Upper lobe of right lung (tissue), 1 donor: ENCODE data around the gene METTL25B. TPM values are rescaled to one million over a fixed set of nuclear protein-coding genes. Genes with fewer than 3 reads are reported as not detected.
"Not testable (repeated sequence)": the region's sequence is repeated elsewhere in the genome, so short reads cannot be mapped to it uniquely, and the experiment has no call there.

ENCODE experiments used
- ATAC-seq: fragments of 200-7000 bp; cut with Tn5 transposase; one replicate; pipeline ENCODE4 v1.9.1; 2020; ENCODE audit warnings: mild to moderate bottlenecking, moderate library complexity
- DNase-seq: peaks from one replicate; pipeline ENCODE4 v3.0.0-alpha.2; 2020
- H3K27ac ChIP-seq: fragments of 200-600 bp; one replicate; pipeline ENCODE4 v1.8.0; 2022
- H3K27me3 ChIP-seq: fragments of 200-600 bp; one replicate; pipeline ENCODE4 v1.8.0; 2022; ENCODE audit warnings: mild to moderate bottlenecking
- H3K36me3 ChIP-seq: fragments of 200-600 bp; one replicate; pipeline ENCODE4 v1.8.0; 2022
- H3K4me1 ChIP-seq: fragments of 200-600 bp; one replicate; pipeline ENCODE4 v1.8.0; 2022
- H3K4me3 ChIP-seq: fragments of 200-600 bp; one replicate; pipeline ENCODE4 v1.8.0; 2022; ENCODE audit warnings: mild to moderate bottlenecking
- H3K9me3 ChIP-seq: fragments of 200-600 bp; one replicate; pipeline ENCODE4 v1.8.0; 2022
- CTCF ChIP-seq: fragments of 200-600 bp; IDR thresholded peaks from one replicate; pipeline ENCODE4 v1.8.0; 2022; ENCODE audit warnings: antibody characterized with exemption
- intact Hi-C: fragments of 100-400 bp; cut with DNase I; formaldehyde crosslinking; loops from one replicate; pipeline ENCODE4 v1.11.0; 2022
- total RNA-seq: library from RNA; stranded (reverse); fragmentation: NEBNext Ultra II Directional; extraction: Animal tissue kit (Norgen Biotek cat#: 25700); gene quantifications from one replicate; pipeline ENCODE4 v1.2.1, GENCODE V29; 2021
- donor health status: DM: no; HTN: yes; CAD: no; lungs with severe emphysema.

METTL25B gene
- total RNA-seq, 1 donor from 2014 or later, result 42.4 TPM

GRCh38 chr1:156754219-156754618 lies 25.9 kb downstream of the METTL25B start:
- H3K4me3 ChIP-seq, result no peak overlapping the region
- H3K27me3 ChIP-seq, result no peaks in the 10 kb centered on the region
- no peak for DNase-seq
- no peak for TF ChIP-seq CTCF
- ATAC-seq, result no peak
- H3K36me3 ChIP-seq, result no peaks in the 10 kb centered on the region
- no peaks in the 10 kb centered on the region for H3K9me3 ChIP-seq
- no peak overlapping the region for H3K27ac ChIP-seq
- intact Hi-C loops, result no loop called here
- peaks cover 20% of the 10 kb centered on the region for H3K4me1 ChIP-seq

GRCh38 chr1:156755527-156755950 lies 27.3 kb downstream of the METTL25B start:
- no peaks in the 10 kb centered on the region for H3K36me3 ChIP-seq
- ATAC-seq, result no peak
- no peak for TF ChIP-seq CTCF
- no peak overlapping the region for H3K4me3 ChIP-seq
- intact Hi-C loops, result no loop called here
- DNase-seq, result no peak
- H3K4me1 ChIP-seq, result peaks cover 12% of the 10 kb centered on the region
- H3K27ac ChIP-seq, result no peak overlapping the region
- no peaks in the 10 kb centered on the region for H3K27me3 ChIP-seq
- H3K9me3 ChIP-seq, result no peaks in the 10 kb centered on the region

- DNase-seq, result no peak
- no peak overlapping the region for H3K27ac ChIP-seq
- no peak for TF ChIP-seq CTCF
- no peaks in the 10 kb centered on the region for H3K27me3 ChIP-seq
- H3K4me3 ChIP-seq, result no peak overlapping the region
- intact Hi-C loops, result no loop called here
- H3K9me3 ChIP-seq, result no peaks in the 10 kb centered on the region
- no peaks in the 10 kb centered on the region for H3K36me3 ChIP-seq
- ATAC-seq, result no peak
- H3K4me1 ChIP-seq, result peaks cover 12% of the 10 kb centered on the region
These were observed 28.1 kb downstream of the METTL25B start for GRCh38 chr1:156756355-156756754.

- H3K27me3 ChIP-seq, ATAC-seq: not testable (repeated sequence)
These were observed 29.4 kb downstream of the METTL25B start for GRCh38 chr1:156757572-156758253.

GRCh38 chr1:156760092-156760795 lies 32.0 kb downstream of the METTL25B start:
- Histone ChIP-seq H3K4me3 (no peak overlapping the region), H3K27me3 (no peaks in the 10 kb centered on the region), H3K4me1 (no peaks in the 10 kb centered on the region), H3K27ac (no peak overlapping the region), H3K36me3 (no peaks in the 10 kb centered on the region), H3K9me3 (no peaks in the 10 kb centered on the region)
- no peak for DNase-seq
- no peak for TF ChIP-seq CTCF
- intact Hi-C loops, result no loop called here
- no peak for ATAC-seq

More at GRCh38 chr1:156757572-156758253, 29.4 kb downstream of the METTL25B start:
- H3K27ac ChIP-seq, H3K4me3 ChIP-seq, H3K36me3 ChIP-seq, H3K4me1 ChIP-seq, H3K9me3 ChIP-seq, DNase-seq, intact Hi-C loops: not testable (repeated sequence)

GRCh38 chr1:156760796-156761104 lies 32.5 kb downstream of the METTL25B start:
- H3K9me3 ChIP-seq, result no peaks in the 10 kb centered on the region
- DNase-seq (no peak), ATAC-seq (no peak)
- H3K4me1 ChIP-seq, result no peaks in the 10 kb centered on the region
- H3K36me3 ChIP-seq, result no peaks in the 10 kb centered on the region
- TF ChIP-seq CTCF, result no peak
- intact Hi-C loops, result no loop called here
- no peaks in the 10 kb centered on the region for H3K27me3 ChIP-seq
- no peak overlapping the region for H3K27ac ChIP-seq
- no peak overlapping the region for H3K4me3 ChIP-seq

- H3K4me3 ChIP-seq, ATAC-seq, DNase-seq, H3K27ac ChIP-seq, H3K36me3 ChIP-seq, intact Hi-C loops, H3K27me3 ChIP-seq, H3K9me3 ChIP-seq: not testable (repeated sequence)
- peaks cover 19% of the 10 kb centered on the region for H3K4me1 ChIP-seq
These were observed 36.9 kb downstream of the METTL25B start for GRCh38 chr1:156765136-156765535.
